ENCODE data around the gene CHRNA7. TPM values are rescaled to one million over a fixed set of nuclear protein-coding genes. Genes with fewer than 3 reads are reported as not detected.

The CHRNA7 gene
- total RNA-seq, 1 donor from 2014 or later: not detected

- DNase-seq (ENCODE audit: low spot score) (no peak), ATAC-seq (no peak)
These were observed 36.8 kb downstream of the CHRNA7 start for GRCh38 chr15:32067115-32067514.

- ATAC-seq (no peak), DNase-seq (ENCODE audit: low spot score) (no peak)
These were observed 59.6 kb downstream of the CHRNA7 start for GRCh38 chr15:32089851-32090359.

GRCh38 chr15:32091505-32092380, 61.4 kb downstream of the CHRNA7 start:
- no peak for DNase-seq (ENCODE audit: low spot score)
- no peak for ATAC-seq

GRCh38 chr15:32096213-32096612, 65.9 kb downstream of the CHRNA7 start:
- ATAC-seq (no peak), DNase-seq (ENCODE audit: low spot score) (no peak)

GRCh38 chr15:32096916-32097617, 66.8 kb downstream of the CHRNA7 start:
- DNase-seq (ENCODE audit: low spot score): no peak
- ATAC-seq: no peak

GRCh38 chr15:32098033-32098432, 67.7 kb downstream of the CHRNA7 start:
- DNase-seq (ENCODE audit: low spot score) (no peak), ATAC-seq (no peak)

- DNase-seq (ENCODE audit: low spot score) (no peak), ATAC-seq (no peak)
These were observed 68.9 kb downstream of the CHRNA7 start for GRCh38 chr15:32099097-32099785.

- ATAC-seq (no peak), DNase-seq (ENCODE audit: low spot score) (no peak)
These were observed 69.8 kb downstream of the CHRNA7 start for GRCh38 chr15:32099956-32100684.

- ATAC-seq (no peak), DNase-seq (ENCODE audit: low spot score) (no peak)
These were observed 74.0 kb downstream of the CHRNA7 start for GRCh38 chr15:32104061-32104995.

- DNase-seq (ENCODE audit: low spot score): no peak
- no peak for ATAC-seq
These were observed 75.2 kb downstream of the CHRNA7 start for GRCh38 chr15:32105258-32106241.

GRCh38 chr15:32106401-32107381, 76.4 kb downstream of the CHRNA7 start:
- no peak for ATAC-seq
- DNase-seq (ENCODE audit: low spot score): no peak

GRCh38 chr15:32107477-32108080, 77.3 kb downstream of the CHRNA7 start:
- no peak for ATAC-seq
- no peak for DNase-seq (ENCODE audit: low spot score)

GRCh38 chr15:32108661-32109060, 78.3 kb downstream of the CHRNA7 start:
- ATAC-seq: no peak
- no peak for DNase-seq (ENCODE audit: low spot score)

GRCh38 chr15:32112101-32112500, 81.8 kb downstream of the CHRNA7 start:
- ATAC-seq: no peak
- no peak for DNase-seq (ENCODE audit: low spot score)

GRCh38 chr15:32113224-32113623, 82.9 kb downstream of the CHRNA7 start:
- ATAC-seq (no peak), DNase-seq (ENCODE audit: low spot score) (no peak)

- no peak for DNase-seq (ENCODE audit: low spot score)
- no peak for ATAC-seq
These were observed 86.8 kb downstream of the CHRNA7 start for GRCh38 chr15:32117122-32117521.

GRCh38 chr15:32119286-32119685, 89.0 kb downstream of the CHRNA7 start:
- no peak for DNase-seq (ENCODE audit: low spot score)
- ATAC-seq: no peak

All from left lobe of liver (tissue), 2 donors.